Measurements from ENCODE around the gene IL17B. TPM values are rescaled to one million over a fixed set of nuclear protein-coding genes. Genes with fewer than 3 reads are reported as not detected.

IL17B gene
- 0.26 TPM in 1 of 2 replicates, not detected in the other for total RNA-seq

GRCh38 chr5:149379177-149379761 is at the start of gene IL17B:
IL17B (minus strand) TSS chr5:149379292; CDS start chr5:149379225, 67 bp downstream.

GRCh38 chr5:149357370-149358293 is 21.5 kb downstream of the IL17B start, which contains the start of gene PCYOX1L:
PCYOX1L (plus strand) TSS chr5:149358046; CDS start chr5:149358069, 23 bp downstream.

GRCh38 chr5:149345147-149345891 is 33.8 kb downstream of the IL17B start, which contains the start of gene GRPEL2:
GRPEL2 (plus strand) TSS chr5:149345499; CDS start chr5:149345540, 41 bp downstream.

Other genes with a start within 250 kb of the IL17B start
- gene ABLIM3, start 237.8 kb downstream of the IL17B start, total RNA-seq, result 37.7 and 38.4 TPM in 2 replicates
- gene AFAP1L1, start 107.4 kb downstream of the IL17B start, total RNA-seq, result 5.5 and 14.9 TPM in 2 replicates
- 11.4 and 17.9 TPM in 2 replicates for gene GRPEL2, start 33.8 kb downstream of the IL17B start, total RNA-seq
- gene PCYOX1L, start 21.2 kb downstream of the IL17B start, total RNA-seq, result 14.2 and 18.0 TPM in 2 replicates
- 345 and 421 TPM in 2 replicates for gene CSNK1A1, start 172.1 kb upstream of the IL17B start, total RNA-seq
- gene ARHGEF37, start 202.2 kb upstream of the IL17B start, total RNA-seq, result 3.6 and 7.1 TPM in 2 replicates